GM21717 (cell line): ENCODE results near the gene MUC21.
"Not testable (repeated sequence)": the region's sequence is repeated elsewhere in the genome, so short reads cannot be mapped to it uniquely, and the experiment has no call there.

Experiments
- ATAC-seq: cut with Tn5 transposase; IDR thresholded peaks from one replicate; pipeline ENCODE4 v1.9.1; 2021; ENCODE audit warnings: mild to moderate bottlenecking, moderate library complexity; ENCODE audit not compliant: unreplicated experiment

Gene MUC21

GRCh38 chr6:31005249-31006020, 21.9 kb downstream of the MUC21 start:
- no peak for ATAC-seq

- no peak for ATAC-seq
Observed at GRCh38 chr6:31007694-31008093, 24.2 kb downstream of the MUC21 start.

GRCh38 chr6:31008165-31008564, 24.6 kb downstream of the MUC21 start:
- ATAC-seq = no peak

DNA sequence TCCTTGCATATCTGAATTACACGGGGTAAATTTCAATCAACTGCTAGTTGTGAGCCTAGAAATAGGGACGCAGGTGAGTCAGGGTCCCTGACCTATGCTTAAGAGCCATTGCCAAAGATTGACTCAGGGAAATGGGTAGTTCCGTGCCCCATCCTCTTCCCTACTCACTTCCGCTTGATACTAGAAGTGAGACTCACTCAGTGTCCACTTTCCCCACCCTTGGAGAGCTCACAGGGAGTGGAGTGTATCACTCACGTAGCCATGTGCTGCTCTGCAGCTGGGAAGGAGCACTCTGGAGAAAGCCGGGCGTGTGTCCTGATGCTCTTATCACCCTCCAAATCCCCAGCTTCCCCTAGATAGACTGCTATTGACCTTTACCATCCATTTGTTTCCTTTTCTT, 26.2 kb downstream of the MUC21 start:
- no peak for ATAC-seq

GRCh38 chr6:31010393-31011060, 27.0 kb downstream of the MUC21 start, which contains the start of gene MUC22:
Gene MUC22 (plus strand): TSS chr6:31010474. CDS start chr6:31010707, 233 bp downstream.
- ATAC-seq = no peak

DNA sequence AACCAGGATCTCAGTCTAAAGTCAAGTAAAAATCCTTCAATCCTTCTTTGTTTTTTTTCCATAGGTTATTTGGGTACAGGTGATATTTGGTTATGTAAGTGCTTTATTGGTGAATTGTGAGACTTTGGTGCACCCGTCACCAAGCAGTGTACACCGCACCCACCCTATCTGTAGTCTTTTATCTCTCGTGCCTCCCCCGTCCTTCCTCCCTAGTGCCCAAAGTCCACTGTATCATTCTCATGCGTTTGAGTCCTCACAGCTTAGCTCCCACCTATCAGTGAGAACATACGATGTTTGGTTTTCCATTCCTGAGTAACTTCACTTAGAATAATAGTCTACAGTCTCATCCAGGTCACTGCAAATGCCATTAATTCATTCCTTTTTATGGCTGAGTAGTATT, 27.6 kb downstream of the MUC21 start:
- no peak for ATAC-seq

- no peak for ATAC-seq
Observed at GRCh38 chr6:31016659-31017299, 33.3 kb downstream of the MUC21 start.

- ATAC-seq = not testable (repeated sequence)
Observed at GRCh38 chr6:31017436-31017835, 33.9 kb downstream of the MUC21 start.

- no peak for ATAC-seq
Observed at GRCh38 chr6:31020057-31020456, 36.5 kb downstream of the MUC21 start.

- ATAC-seq = not testable (repeated sequence)
Observed at GRCh38 chr6:31020631-31021255, 37.2 kb downstream of the MUC21 start.

GRCh38 chr6:31021705-31022531, 38.4 kb downstream of the MUC21 start:
- not testable (repeated sequence) for ATAC-seq

DNA sequence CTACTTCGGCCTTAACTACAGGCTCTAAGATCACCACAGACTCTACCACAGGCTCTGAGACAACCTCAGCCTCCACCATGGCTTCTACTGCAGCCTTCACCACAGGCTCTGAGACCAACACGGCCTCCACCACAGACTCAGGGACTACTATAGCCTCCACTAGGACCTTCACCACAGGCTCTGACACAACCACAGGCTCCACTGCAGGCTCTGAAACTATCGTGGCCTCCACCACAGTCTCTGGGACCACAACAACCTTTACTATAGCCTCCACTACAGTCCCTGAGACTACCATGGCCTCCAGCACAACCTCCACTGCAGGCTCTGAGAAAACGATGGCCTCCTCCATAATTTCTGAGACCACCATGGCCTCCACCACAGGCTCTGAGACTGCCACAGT, 42.1 kb downstream of the MUC21 start:
- no peak for ATAC-seq

DNA sequence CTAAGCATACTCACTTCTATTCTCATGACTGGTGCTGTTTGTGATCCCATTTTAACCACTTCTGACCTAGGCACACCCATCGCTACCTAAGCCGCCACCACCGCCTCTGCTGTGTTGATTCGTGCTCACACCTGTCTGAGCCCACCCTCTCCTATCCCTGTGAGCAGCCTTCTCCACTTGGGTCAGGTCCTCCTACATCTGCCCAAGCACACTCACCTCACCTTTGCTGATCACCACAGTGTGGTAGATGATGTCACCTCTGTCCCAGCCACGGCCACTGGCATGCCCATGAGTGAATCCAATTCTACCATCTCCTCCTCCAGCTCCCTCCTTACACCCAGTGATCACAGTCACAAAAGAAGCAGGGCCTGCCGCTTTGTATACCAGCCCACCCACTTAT, 47.6 kb downstream of the MUC21 start:
- ATAC-seq = no peak

DNA sequence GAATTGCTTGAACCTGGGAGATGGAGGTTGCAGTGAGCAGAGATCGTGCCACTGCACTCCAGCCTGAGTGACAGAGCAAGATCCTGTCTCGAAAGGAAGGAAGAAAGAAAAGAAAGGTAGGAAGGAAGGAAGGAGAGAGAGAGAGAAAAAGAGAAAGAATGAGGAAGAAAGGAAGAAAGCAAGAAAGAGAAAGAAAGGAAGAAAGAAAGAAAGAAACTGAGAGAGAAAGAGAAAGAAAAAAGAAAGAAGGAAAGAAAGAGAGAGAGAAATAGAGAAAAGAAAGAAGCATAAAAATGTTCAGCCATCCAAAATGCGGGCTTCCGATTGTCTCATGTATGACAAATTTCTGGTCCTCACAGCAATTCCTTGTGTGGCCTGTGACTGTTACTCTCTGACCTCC, 49.6 kb downstream of the MUC21 start:
- ATAC-seq = no peak

- ATAC-seq = no peak
Observed at GRCh38 chr6:31035862-31036497, 52.5 kb downstream of the MUC21 start.

- no peak for ATAC-seq
Observed at GRCh38 chr6:31037169-31037568, 53.7 kb downstream of the MUC21 start.

GRCh38 chr6:31037682-31038081, 54.2 kb downstream of the MUC21 start:
- ATAC-seq = no peak

DNA sequence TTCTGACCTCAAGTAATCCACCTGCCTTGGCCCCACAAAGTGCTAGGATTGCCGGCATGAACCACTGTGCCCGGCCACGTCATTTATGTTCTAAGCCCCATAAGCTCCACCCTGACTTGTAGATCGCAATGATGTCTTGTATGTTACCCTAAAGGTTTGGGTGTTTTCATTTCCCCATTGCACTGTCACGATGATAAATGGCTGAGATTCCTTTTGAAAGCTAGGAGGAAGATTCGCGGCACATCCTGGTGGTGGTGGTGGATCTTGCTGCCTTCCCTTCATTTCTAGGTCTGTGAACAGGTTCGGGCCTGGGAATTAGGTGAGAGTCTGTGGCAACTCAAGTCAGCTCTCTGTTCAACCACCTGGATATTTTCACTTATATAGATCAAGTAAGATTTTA, 55.0 kb downstream of the MUC21 start:
- no peak for ATAC-seq
